ES-I3 (cell line): Measurements from ENCODE around the gene COG7.

ENCODE experiments used
- H3K36me3 ChIP-seq: 2 replicates; pipeline ENCODE4 v1.6.1; 2013; ENCODE audit warnings: mild to moderate bottlenecking, low read length, control low read depth, moderate library complexity; ENCODE audit not compliant: insufficient read depth
- H3K4me1 ChIP-seq: 2 replicates; pipeline ENCODE4 v1.6.1; 2013; ENCODE audit warnings: mild to moderate bottlenecking, control low read depth, low read length; ENCODE audit not compliant: insufficient read depth
- H3K9ac ChIP-seq: 2 replicates; pipeline ENCODE4 v1.6.1; 2013; ENCODE audit warnings: low read depth, mild to moderate bottlenecking, low read length, moderate library complexity
- H3K9me3 ChIP-seq: 2 replicates; pipeline ENCODE4 v1.6.1; 2013; ENCODE audit warnings: mild to moderate bottlenecking, low read length, moderate library complexity; ENCODE audit not compliant: control insufficient read depth, insufficient read depth

Gene COG7

GRCh38 chr16:23452572-23453337, at the start of gene COG7:
Gene COG7 (minus strand): TSS chr16:23453189. CDS start chr16:23452994, 195 bp downstream.
- H3K4me1 ChIP-seq, result no peaks in the 10 kb centered on the region
- H3K9me3 ChIP-seq, result no peaks in the 10 kb centered on the region
- H3K36me3 ChIP-seq, result no peaks in the 10 kb centered on the region
- H3K9ac ChIP-seq, result peak within 1 kb of the TSS; percentile 71

- no peaks in the 10 kb centered on the region for H3K36me3 ChIP-seq
- H3K9ac ChIP-seq, result no peak overlapping the region
These were observed 49.5 kb upstream of the COG7 start for GRCh38 chr16:23502466-23502865.

GRCh38 chr16:23501291-23501690, 48.3 kb upstream of the COG7 start:
- Histone ChIP-seq H3K36me3 (no peaks in the 10 kb centered on the region), H3K9me3 (no peaks in the 10 kb centered on the region), H3K4me1 (peaks cover 31% of the 10 kb centered on the region)

More at GRCh38 chr16:23502466-23502865, 49.5 kb upstream of the COG7 start:
- H3K4me1 ChIP-seq, result peaks cover 34% of the 10 kb centered on the region
- no peaks in the 10 kb centered on the region for H3K9me3 ChIP-seq

GRCh38 chr16:23500862-23501225, 47.9 kb upstream of the COG7 start:
- no peak overlapping the region for H3K9ac ChIP-seq
- no peaks in the 10 kb centered on the region for H3K9me3 ChIP-seq
- no peaks in the 10 kb centered on the region for H3K36me3 ChIP-seq
- peaks cover 27% of the 10 kb centered on the region for H3K4me1 ChIP-seq

More at GRCh38 chr16:23501291-23501690, 48.3 kb upstream of the COG7 start:
- H3K9ac ChIP-seq, result no peak overlapping the region

- H3K9ac ChIP-seq, result no peak overlapping the region
- H3K4me1 ChIP-seq, result peaks cover 24% of the 10 kb centered on the region
- no peaks in the 10 kb centered on the region for H3K36me3 ChIP-seq
- H3K9me3 ChIP-seq, result no peaks in the 10 kb centered on the region
These were observed 47.3 kb upstream of the COG7 start for GRCh38 chr16:23500212-23500861.

GRCh38 chr16:23499801-23500200, 46.8 kb upstream of the COG7 start:
- H3K4me1 ChIP-seq, result peaks cover 18% of the 10 kb centered on the region
- H3K36me3 ChIP-seq, result no peaks in the 10 kb centered on the region; the same call in 1 of the 2 replicates
- no peak overlapping the region for H3K9ac ChIP-seq
- H3K9me3 ChIP-seq, result no peaks in the 10 kb centered on the region

- H3K36me3 ChIP-seq, result no peaks in the 10 kb centered on the region; the same call in 1 of the 2 replicates
- no peak overlapping the region for H3K9ac ChIP-seq
- H3K9me3 ChIP-seq, result no peaks in the 10 kb centered on the region
- peaks cover 9% of the 10 kb centered on the region; the same call in 1 of the 2 replicates for H3K4me1 ChIP-seq
These were observed 45.9 kb upstream of the COG7 start for GRCh38 chr16:23498863-23499262.

GRCh38 chr16:23497543-23497868, 44.5 kb upstream of the COG7 start:
- peaks cover 8% of the 10 kb centered on the region for H3K4me1 ChIP-seq
- H3K9me3 ChIP-seq, result no peaks in the 10 kb centered on the region
- peaks cover 4% of the 10 kb centered on the region for H3K36me3 ChIP-seq
- H3K9ac ChIP-seq, result no peak overlapping the region

GRCh38 chr16:23496821-23497542, 44.0 kb upstream of the COG7 start:
- H3K4me1 ChIP-seq, result peaks cover 8% of the 10 kb centered on the region
- H3K9ac ChIP-seq, result no peak overlapping the region
- no peaks in the 10 kb centered on the region for H3K9me3 ChIP-seq
- H3K36me3 ChIP-seq, result peaks cover 4% of the 10 kb centered on the region

GRCh38 chr16:23495671-23496070, 42.7 kb upstream of the COG7 start:
- no peaks in the 10 kb centered on the region for H3K9me3 ChIP-seq
- peaks cover 12% of the 10 kb centered on the region for H3K36me3 ChIP-seq
- no peak overlapping the region for H3K9ac ChIP-seq
- peaks cover 8% of the 10 kb centered on the region for H3K4me1 ChIP-seq

GRCh38 chr16:23494188-23494587, 41.2 kb upstream of the COG7 start:
- H3K36me3 ChIP-seq, result peaks cover 21% of the 10 kb centered on the region

GRCh38 chr16:23491490-23492391, 38.8 kb upstream of the COG7 start:
- Histone ChIP-seq H3K9ac (no peak overlapping the region), H3K4me1 (peaks cover 8% of the 10 kb centered on the region), H3K9me3 (no peaks in the 10 kb centered on the region), H3K36me3 (peaks cover 29% of the 10 kb centered on the region)

More at GRCh38 chr16:23494188-23494587, 41.2 kb upstream of the COG7 start:
- Histone ChIP-seq H3K4me1 (peaks cover 8% of the 10 kb centered on the region), H3K9ac (no peak overlapping the region), H3K9me3 (no peaks in the 10 kb centered on the region)

- Histone ChIP-seq H3K36me3 (peaks cover 54% of the 10 kb centered on the region), H3K4me1 (no peaks in the 10 kb centered on the region), H3K9me3 (no peaks in the 10 kb centered on the region), H3K9ac (no peak overlapping the region)
These were observed 33.5 kb upstream of the COG7 start for GRCh38 chr16:23486480-23486879.

- no peak overlapping the region for H3K9ac ChIP-seq
- peaks cover 51% of the 10 kb centered on the region for H3K36me3 ChIP-seq
- H3K4me1 ChIP-seq, result no peaks in the 10 kb centered on the region
- H3K9me3 ChIP-seq, result no peaks in the 10 kb centered on the region
These were observed 32.9 kb upstream of the COG7 start for GRCh38 chr16:23485841-23486240.
